H9 (cell line): ENCODE results near the gene SLC38A1. TPM values are rescaled to one million over a fixed set of nuclear protein-coding genes. Genes with fewer than 3 reads are reported as not detected.

ENCODE experiments used
- DNase-seq: peaks from one replicate; pipeline ENCODE4 v3.0.0-alpha.2; 2017
- H2AFZ ChIP-seq: one replicate; pipeline ENCODE4 v1.6.1; 2013; ENCODE audit warnings: mild to moderate bottlenecking, low read length, control low read depth, moderate library complexity
- H2AK5ac ChIP-seq: 2 replicates; pipeline ENCODE4 v1.6.1; 2013; ENCODE audit warnings: low read length, control low read depth, mixed read lengths; ENCODE audit not compliant: insufficient read length
- H2BK120ac ChIP-seq: one replicate; pipeline ENCODE4 v1.6.1; 2013; ENCODE audit warnings: low read depth, mild to moderate bottlenecking, low read length, control low read depth, inconsistent platforms; ENCODE audit not compliant: poor library complexity, severe bottlenecking
- H2BK12ac ChIP-seq: 2 replicates; pipeline ENCODE4 v1.6.1; 2013; ENCODE audit warnings: low read length, control low read depth, mixed read lengths, low read depth; ENCODE audit not compliant: insufficient read length
- H2BK15ac ChIP-seq: 2 replicates; pipeline ENCODE4 v1.6.1; 2013; ENCODE audit warnings: low read depth, low read length, control low read depth
- H2BK20ac ChIP-seq: one replicate; pipeline ENCODE4 v1.6.1; 2013; ENCODE audit warnings: low read depth, mild to moderate bottlenecking, low read length, control low read depth, inconsistent platforms; ENCODE audit not compliant: poor library complexity, severe bottlenecking
- H2BK5ac ChIP-seq: 2 replicates; pipeline ENCODE4 v1.6.1; 2013; ENCODE audit warnings: low read length, control low read depth, mixed read lengths; ENCODE audit not compliant: insufficient read length
- H3K14ac ChIP-seq: 2 replicates; pipeline ENCODE4 v1.6.1; 2013; ENCODE audit warnings: low read length, control low read depth; ENCODE audit not compliant: insufficient read depth
- H3K18ac ChIP-seq: 2 replicates; pipeline ENCODE4 v1.6.1; 2013; ENCODE audit warnings: low read depth, mild to moderate bottlenecking, mixed read lengths, low read length, control low read depth; ENCODE audit not compliant: insufficient read length
- H3K23ac ChIP-seq: 2 replicates; pipeline ENCODE4 v1.6.1; 2013; ENCODE audit warnings: low read length, control low read depth, mixed read lengths, low read depth; ENCODE audit not compliant: insufficient read length
- H3K23me2 ChIP-seq: 2 replicates; pipeline ENCODE4 v1.6.1; 2013; ENCODE audit warnings: low read depth, mild to moderate bottlenecking, mixed read lengths, low read length, control low read depth; ENCODE audit not compliant: insufficient read length, poor library complexity, severe bottlenecking
- H3K27ac ChIP-seq: 2 replicates; pipeline ENCODE4 v1.5.1; 2013; ENCODE audit warnings: low read length, control low read depth, mixed read lengths, low read depth; ENCODE audit not compliant: insufficient read length
- H3K27me3 ChIP-seq: 2 replicates; pipeline ENCODE4 v1.6.1; 2013; ENCODE audit warnings: low read length, control low read depth, inconsistent platforms; ENCODE audit not compliant: insufficient read depth
- H3K4ac ChIP-seq: 2 replicates; pipeline ENCODE4 v1.6.1; 2013; ENCODE audit warnings: low read depth, mild to moderate bottlenecking, control low read depth, inconsistent platforms, low read length, moderate library complexity
- H3K4me1 ChIP-seq: 2 replicates; pipeline ENCODE4 v1.6.1; 2013; ENCODE audit warnings: low read length, control low read depth, inconsistent platforms; ENCODE audit not compliant: insufficient read depth
- H3K4me2 ChIP-seq: 2 replicates; pipeline ENCODE4 v1.6.1; 2013; ENCODE audit warnings: low read length, control low read depth, mixed read lengths; ENCODE audit not compliant: insufficient read length, insufficient read depth
- H3K56ac ChIP-seq: 2 replicates; pipeline ENCODE4 v1.6.1; 2013; ENCODE audit warnings: low read depth, mild to moderate bottlenecking, mixed read lengths, low read length, control low read depth; ENCODE audit not compliant: insufficient read length
- H3K79me1 ChIP-seq: 2 replicates; pipeline ENCODE4 v1.6.1; 2013; ENCODE audit warnings: low read depth, mild to moderate bottlenecking, moderate library complexity, low read length, control low read depth, inconsistent platforms; ENCODE audit not compliant: insufficient read depth, poor library complexity, severe bottlenecking
- H3K79me2 ChIP-seq: 2 replicates; pipeline ENCODE4 v1.6.1; 2013; ENCODE audit warnings: low read length, control low read depth, inconsistent platforms; ENCODE audit not compliant: insufficient read depth
- H3K9ac ChIP-seq: 2 replicates; pipeline ENCODE4 v1.6.1; 2013; ENCODE audit warnings: low read length, control low read depth, mixed read lengths; ENCODE audit not compliant: insufficient read length; ENCODE audit errors: extremely low read depth
- H3K9me3 ChIP-seq: one replicate; pipeline ENCODE4 v1.6.1; 2013; ENCODE audit warnings: low read depth, low read length, inconsistent platforms; ENCODE audit not compliant: control insufficient read depth
- H3T11ph ChIP-seq: one replicate; pipeline ENCODE4 v1.6.1; 2013; ENCODE audit warnings: mild to moderate bottlenecking, low read length, control low read depth, inconsistent platforms
- H4K20me1 ChIP-seq: one replicate; pipeline ENCODE4 v1.6.1; 2013; ENCODE audit not compliant: control insufficient read depth, insufficient read length, insufficient read depth
- H4K5ac ChIP-seq: 2 replicates; pipeline ENCODE4 v1.6.1; 2013; ENCODE audit warnings: low read depth, mild to moderate bottlenecking, mixed read lengths, low read length, control low read depth; ENCODE audit not compliant: insufficient read length
- H4K8ac ChIP-seq: replicated peaks from 2 replicates; pipeline ENCODE4 v1.6.1; 2013; ENCODE audit warnings: low read length, control low read depth, mixed read lengths, low read depth; ENCODE audit not compliant: insufficient read length
- H4K91ac ChIP-seq: 2 replicates; pipeline ENCODE4 v1.6.1; 2013; ENCODE audit warnings: low read depth, mild to moderate bottlenecking, moderate library complexity, mixed read lengths, low read length, control low read depth; ENCODE audit not compliant: insufficient read length
- H3K27ac Mint-ChIP-seq, 3 experiments: 2 replicates in 2 of 3; 3 replicates in 1 of 3; pipeline ENCODE4 v1.8.0; 2020 to 2021; ENCODE audit warnings: mixed read lengths in 3 of 3, mild to moderate bottlenecking in 1 of 3, moderate library complexity in 1 of 3
- H3K27me3 Mint-ChIP-seq: 2 replicates; pipeline ENCODE4 v1.8.0; 2021; ENCODE audit warnings: low read depth, mild to moderate bottlenecking, moderate library complexity, mixed read lengths
- H3K36me3 Mint-ChIP-seq, 3 experiments: 2 replicates in 2 of 3; 3 replicates in 1 of 3; pipeline ENCODE4 v1.8.0; 2020 to 2021; ENCODE audit warnings: low read depth in 3 of 3, mixed read lengths in 3 of 3; ENCODE audit not compliant: insufficient read depth in 1 of 3
- H3K4me1 Mint-ChIP-seq, 2 experiments: 2 replicates each; pipeline ENCODE4 v1.8.0; 2020; ENCODE audit warnings: mixed read lengths in 2 of 2
- H3K4me3 Mint-ChIP-seq, 2 experiments: 2 replicates in 1 of 2; 3 replicates in 1 of 2; pipeline ENCODE4 v1.8.0; 2020 to 2021; ENCODE audit warnings: mild to moderate bottlenecking in 2 of 2, mixed read lengths in 2 of 2, moderate library complexity in 1 of 2
- H3K9me3 Mint-ChIP-seq, 2 experiments: 2 replicates in 1 of 2; 3 replicates in 1 of 2; pipeline ENCODE4 v1.8.0; 2020; ENCODE audit warnings: mild to moderate bottlenecking in 2 of 2, mixed read lengths in 2 of 2, moderate library complexity in 1 of 2
- CTCF ChIP-seq: fragments of 200-600 bp; sonication (generic); conservative IDR thresholded peaks from 3 replicates; pipeline ENCODE4 v1.8.0; 2021; ENCODE audit warnings: antibody characterized with exemption, mild to moderate bottlenecking
- WGBS: extraction: QIAGEN DNeasy Blood & Tissue Kit; methylation state at CpG from one replicate; pipeline ENCODE4 v1.1.7; 2013; ENCODE audit warnings: missing lambda C conversion rate, low lambda C conversion rate, mixed read lengths; ENCODE audit not compliant: insufficient read length; ENCODE audit errors: extremely low coverage; 5-methylcytosine and 5-hydroxymethylcytosine counted together
- total RNA-seq: library from RNA; stranded (reverse); gene quantifications from 2 replicates; pipeline ENCODE4 v1.2.1, GENCODE V29; 2021

SLC38A1 gene
- total RNA-seq, 1 experiment from 2014 or later = 216 TPM

DNA sequence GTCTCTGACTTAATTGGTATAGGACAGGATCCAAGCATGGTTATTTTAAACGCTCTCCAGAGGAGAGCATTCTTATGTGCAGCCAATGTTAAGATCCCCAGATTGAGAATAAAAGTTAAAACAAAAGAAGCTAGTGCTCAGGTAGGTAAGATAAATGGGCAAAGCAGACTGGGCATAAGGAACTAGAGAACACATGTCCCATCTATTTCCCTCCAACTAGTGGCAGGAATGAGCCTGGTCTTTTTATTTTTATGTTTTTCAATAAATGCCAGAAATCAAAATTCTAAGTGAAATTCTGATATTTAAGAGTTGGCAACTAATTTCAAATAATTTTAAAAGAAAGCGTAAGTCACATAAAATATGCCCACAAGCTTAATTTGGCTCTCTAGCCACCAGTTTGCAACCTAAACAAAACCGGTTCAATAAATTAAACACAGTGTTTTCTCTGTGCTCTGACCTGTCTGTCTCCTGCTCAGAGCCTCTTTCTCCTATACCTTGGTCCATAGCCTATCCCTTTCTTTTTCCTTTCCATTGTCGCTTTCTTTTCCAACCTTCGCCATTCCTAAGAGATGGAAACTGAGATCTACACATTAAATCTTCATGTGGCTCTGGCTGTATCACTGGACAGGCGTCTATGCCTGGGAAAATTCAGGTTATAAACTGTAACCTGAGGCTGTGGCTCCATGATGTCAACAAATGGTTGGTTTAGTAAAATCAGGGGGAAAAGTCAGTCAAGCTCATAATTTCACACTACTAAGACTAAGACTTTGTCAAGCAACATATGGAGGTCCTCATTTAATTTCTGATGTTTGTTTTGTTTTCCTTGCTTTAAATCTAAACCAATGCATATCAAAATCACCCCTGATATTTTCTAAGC, 5.5 kb downstream of the SLC38A1 start:
- peaks cover 25% of the 10 kb centered on the region for H3K4me1 ChIP-seq
- H3K56ac ChIP-seq = no peak overlapping the region
- H3K27me3 Mint-ChIP-seq = no peaks in the 10 kb centered on the region
- H2BK15ac ChIP-seq = no peak overlapping the region
- H2BK120ac ChIP-seq = no peak overlapping the region
- no peaks in the 10 kb centered on the region for H3K79me1 ChIP-seq
- H2BK20ac ChIP-seq = no peak overlapping the region
- WGBS = no CpG with 5 or more reads among the region's 6 CpGs
- H2BK5ac ChIP-seq = no peak overlapping the region
- H4K20me1 ChIP-seq = no peaks in the 10 kb centered on the region
- no peak overlapping the region for H3K14ac ChIP-seq
- H2BK12ac ChIP-seq = no peak overlapping the region
- peak; percentile 63 for TF ChIP-seq CTCF
- peaks cover 16% of the 10 kb centered on the region for H3K23me2 ChIP-seq
- no peak overlapping the region for H3K23ac ChIP-seq
- H3K27me3 ChIP-seq = no peaks in the 10 kb centered on the region
- H4K5ac ChIP-seq = no peak overlapping the region
- H3K4ac ChIP-seq = no peak overlapping the region
- peak overlapping the region; percentile 3 to 26; a peak in 3 of 5 replicates for H3K4me3 Mint-ChIP-seq
- peak overlapping the region; percentile 15 to 75 (median 62); a peak in 5 of 7 replicates for H3K27ac Mint-ChIP-seq
- no peak overlapping the region for H3K4me2 ChIP-seq
- no peak overlapping the region for H3K27ac ChIP-seq
- no peak overlapping the region for H3K9ac ChIP-seq
- peaks cover 88% of the 10 kb centered on the region for H3K79me2 ChIP-seq
- peaks cover 17 to 19% of the 10 kb centered on the region in 2 experiments for H3K4me1 Mint-ChIP-seq
- no peaks in the 10 kb centered on the region for H3K9me3 Mint-ChIP-seq
- H3K36me3 Mint-ChIP-seq = peaks cover 5 to 12% (median 7%) of the 10 kb centered on the region in 3 experiments; a peak in 5 of 7 replicates
- H2AK5ac ChIP-seq = no peak overlapping the region
- no peak overlapping the region for H4K91ac ChIP-seq
- no peak overlapping the region for H3T11ph ChIP-seq
- H3K18ac ChIP-seq = no peak overlapping the region
- H2AFZ ChIP-seq = no peak overlapping the region
- no peak for DNase-seq
- no peaks in the 10 kb centered on the region for H3K9me3 ChIP-seq
- no peak overlapping the region for H4K8ac ChIP-seq
